ENCODE results near the gene YARS1. TPM values are rescaled to one million over a fixed set of nuclear protein-coding genes. Genes with fewer than 3 reads are reported as not detected.

Gene YARS1
- total and polyA plus RNA-seq, 2 of the 13 experiments (the other 11 are each of a cell fraction or from before 2014, with no cell fraction given), result 50.1 to 113 TPM

DNA sequence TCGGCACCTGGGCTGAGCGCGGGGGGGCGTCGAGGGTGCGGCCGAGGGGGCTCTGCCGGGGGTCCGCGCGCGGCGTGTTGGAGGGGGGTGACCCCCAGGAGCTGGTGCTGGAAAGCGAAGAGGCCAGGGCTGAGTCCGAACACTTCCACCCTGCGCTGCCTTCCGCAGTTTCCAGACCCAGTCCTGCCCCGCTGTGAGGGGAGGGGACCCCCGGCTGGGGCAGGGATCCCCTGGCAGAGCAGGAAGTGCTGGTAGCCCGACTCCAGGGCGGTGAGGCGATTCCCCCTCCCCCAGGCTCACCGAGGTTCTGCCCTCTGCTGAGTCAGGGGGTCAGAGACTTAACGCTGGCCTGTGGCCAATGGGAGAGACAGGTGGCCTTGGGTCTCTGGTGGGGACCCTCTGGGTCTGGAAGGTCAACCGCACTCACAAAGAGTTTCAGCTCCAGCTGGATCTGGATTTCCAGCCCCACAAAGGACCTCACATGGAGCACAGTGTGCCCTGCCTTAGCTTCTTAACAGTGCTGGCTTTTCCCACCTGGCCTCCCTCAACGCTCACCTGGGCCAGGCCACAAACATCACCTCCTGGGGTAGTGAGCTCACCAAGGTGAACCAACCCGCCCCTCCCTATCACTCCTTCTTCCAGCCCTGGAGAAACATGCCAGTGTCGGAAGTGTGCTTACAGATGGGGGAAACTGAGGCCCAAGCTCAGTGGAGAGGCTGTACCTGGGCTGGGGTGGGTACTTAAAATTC lies 74.8 kb downstream of the YARS1 start (continued):
- TF ChIP-seq ATF7-NPFF (CRISPR knock-in tag; IDR thresholded peaks at IDR 0.05; ENCODE audit: low read depth) (no peak; the same call in 1 of the 2 replicates), SMARCC2 (IDR thresholded peaks at IDR 0.05) (no peak), SNAI1 (CRISPR knock-in tag; IDR thresholded peaks at IDR 0.05; ENCODE audit: borderline replicate concordance) (no peak), ZBTB44 (CRISPR knock-in tag; IDR thresholded peaks at IDR 0.05) (no peak), ZNF501 (CRISPR knock-in tag; IDR thresholded peaks at IDR 0.05) (peak; percentile 68), ZFY (CRISPR knock-in tag; IDR thresholded peaks at IDR 0.05) (peak; percentile 34), ZNF430 (CRISPR knock-in tag; IDR thresholded peaks at IDR 0.05) (peak; percentile 52; the same call in 1 of the 2 replicates), ARNT (IDR thresholded peaks at IDR 0.05) (no peak), ZNF253 (CRISPR knock-in tag; IDR thresholded peaks at IDR 0.05; ENCODE audit: borderline replicate concordance) (no peak), NR2F1 (CRISPR knock-in tag; IDR thresholded peaks at IDR 0.05) (no peak; a peak in 1 of 4 replicates), MAZ (IDR thresholded peaks at IDR 0.05; ENCODE audit: borderline replicate concordance, low read depth, low read length) (no peak), MAZ (CRISPR knock-in tag; IDR thresholded peaks at IDR 0.05; ENCODE audit: low read depth) (no peak), ZNF7 (CRISPR knock-in tag; IDR thresholded peaks at IDR 0.05) (no peak), ZNF143 (CRISPR knock-in tag; IDR thresholded peaks at IDR 0.05) (no peak), NFIB (CRISPR knock-in tag; IDR thresholded peaks at IDR 0.05; ENCODE audit: borderline replicate concordance) (no peak), SAP130 (CRISPR knock-in tag; IDR thresholded peaks at IDR 0.05; ENCODE audit: low read depth) (peak; percentile 72), FOSL2 (CRISPR knock-in tag; IDR thresholded peaks at IDR 0.05) (peak; percentile 53; the same call in 1 of the 2 replicates), REPIN1 (CRISPR knock-in tag; IDR thresholded peaks at IDR 0.05; ENCODE audit: borderline replicate concordance, low read depth) (0 out of 2 replicates have a peak, but pooled peaks have one; percentile 31), HDAC1 (CRISPR knock-in tag; IDR thresholded peaks at IDR 0.05) (peak; percentile 44; the same call in 1 of the 2 replicates), RFX1 (IDR thresholded peaks at IDR 0.05) (no peak)
- TF ChIP-seq, protein P1, sequence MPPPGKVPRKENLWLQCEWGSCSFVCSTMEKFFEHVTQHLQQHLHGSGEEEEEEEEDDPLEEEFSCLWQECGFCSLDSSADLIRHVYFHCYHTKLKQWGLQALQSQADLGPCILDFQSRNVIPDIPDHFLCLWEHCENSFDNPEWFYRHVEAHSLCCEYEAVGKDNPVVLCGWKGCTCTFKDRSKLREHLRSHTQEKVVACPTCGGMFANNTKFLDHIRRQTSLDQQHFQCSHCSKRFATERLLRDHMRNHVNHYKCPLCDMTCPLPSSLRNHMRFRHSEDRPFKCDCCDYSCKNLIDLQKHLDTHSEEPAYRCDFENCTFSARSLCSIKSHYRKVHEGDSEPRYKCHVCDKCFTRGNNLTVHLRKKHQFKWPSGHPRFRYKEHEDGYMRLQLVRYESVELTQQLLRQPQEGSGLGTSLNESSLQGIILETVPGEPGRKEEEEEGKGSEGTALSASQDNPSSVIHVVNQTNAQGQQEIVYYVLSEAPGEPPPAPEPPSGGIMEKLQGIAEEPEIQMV (CRISPR knock-in tag; IDR thresholded peaks at IDR 0.05; ENCODE audit: low read depth), result no peak
- TF ChIP-seq, protein P2, sequence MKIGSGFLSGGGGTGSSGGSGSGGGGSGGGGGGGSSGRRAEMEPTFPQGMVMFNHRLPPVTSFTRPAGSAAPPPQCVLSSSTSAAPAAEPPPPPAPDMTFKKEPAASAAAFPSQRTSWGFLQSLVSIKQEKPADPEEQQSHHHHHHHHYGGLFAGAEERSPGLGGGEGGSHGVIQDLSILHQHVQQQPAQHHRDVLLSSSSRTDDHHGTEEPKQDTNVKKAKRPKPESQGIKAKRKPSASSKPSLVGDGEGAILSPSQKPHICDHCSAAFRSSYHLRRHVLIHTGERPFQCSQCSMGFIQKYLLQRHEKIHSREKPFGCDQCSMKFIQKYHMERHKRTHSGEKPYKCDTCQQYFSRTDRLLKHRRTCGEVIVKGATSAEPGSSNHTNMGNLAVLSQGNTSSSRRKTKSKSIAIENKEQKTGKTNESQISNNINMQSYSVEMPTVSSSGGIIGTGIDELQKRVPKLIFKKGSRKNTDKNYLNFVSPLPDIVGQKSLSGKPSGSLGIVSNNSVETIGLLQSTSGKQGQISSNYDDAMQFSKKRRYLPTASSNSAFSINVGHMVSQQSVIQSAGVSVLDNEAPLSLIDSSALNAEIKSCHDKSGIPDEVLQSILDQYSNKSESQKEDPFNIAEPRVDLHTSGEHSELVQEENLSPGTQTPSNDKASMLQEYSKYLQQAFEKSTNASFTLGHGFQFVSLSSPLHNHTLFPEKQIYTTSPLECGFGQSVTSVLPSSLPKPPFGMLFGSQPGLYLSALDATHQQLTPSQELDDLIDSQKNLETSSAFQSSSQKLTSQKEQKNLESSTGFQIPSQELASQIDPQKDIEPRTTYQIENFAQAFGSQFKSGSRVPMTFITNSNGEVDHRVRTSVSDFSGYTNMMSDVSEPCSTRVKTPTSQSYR (CRISPR knock-in tag; IDR thresholded peaks at IDR 0.05; ENCODE audit: borderline replicate concordance), result peak; percentile 85
- TF ChIP-seq, protein P3, sequence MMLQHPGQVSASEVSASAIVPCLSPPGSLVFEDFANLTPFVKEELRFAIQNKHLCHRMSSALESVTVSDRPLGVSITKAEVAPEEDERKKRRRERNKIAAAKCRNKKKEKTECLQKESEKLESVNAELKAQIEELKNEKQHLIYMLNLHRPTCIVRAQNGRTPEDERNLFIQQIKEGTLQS (CRISPR knock-in tag; IDR thresholded peaks at IDR 0.05), result no peak

Measured in HepG2 (cell line).